ENCODE results near the gene LIFR. TPM values are rescaled to one million over a fixed set of nuclear protein-coding genes. Genes with fewer than 3 reads are reported as not detected.

LIFR gene
- total and polyA plus RNA-seq, 2 of the 4 experiments (the other 2 are of a cell fraction): 1.9 to 10.4 TPM

- intact Hi-C loops (cut with micrococcal nuclease) (no loop called here), dilution Hi-C loops (cut with HindIII; ENCODE audit: low sequenced_read_pairs, unreplicated experiment) (no loop called here), in situ Hi-C loops (cut with MboI; ENCODE audit: low sequenced_read_pairs) (no loop called here)
- Histone ChIP-seq H3K79me1 (ENCODE audit: low read depth in 1 of 2, low read length in 2 of 2) (no peaks in the 10 kb centered on the region), H3K9ac (ENCODE audit: low read depth, low read length) (no peak overlapping the region), H3K18ac (ENCODE audit: low read depth, low read length) (no peak overlapping the region), H3K23ac (ENCODE audit: low read depth, low read length) (no peak overlapping the region), H3K9me1 (ENCODE audit: insufficient read depth, low read length) (no peaks in the 10 kb centered on the region), H3K27me3 (ENCODE audit: control insufficient read depth, insufficient read depth, low read length) (peaks cover 29% of the 10 kb centered on the region), H2BK120ac (ENCODE audit: low read depth, low read length) (no peak overlapping the region), H2AFZ (replicated peaks; ENCODE audit: low read length, poor library complexity) (no peak overlapping the region), H3K4me2 (ENCODE audit: low read depth, low read length) (no peak overlapping the region), H2BK5ac (ENCODE audit: low read depth, low read length, poor library complexity, severe bottlenecking) (no peak overlapping the region), H3K4ac (ENCODE audit: low read depth, low read length) (no peak overlapping the region), H2BK20ac (ENCODE audit: low read depth, low read length) (no peak overlapping the region), H3K27ac (ENCODE audit: insufficient read depth, low read length) (no peak overlapping the region), H4K91ac (ENCODE audit: insufficient read depth, low read depth, low read length) (no peak overlapping the region), H3K4me1 (ENCODE audit: control insufficient read depth, insufficient read depth, low read length) (no peaks in the 10 kb centered on the region), H3K36me3 (ENCODE audit: control insufficient read depth, insufficient read depth, low read length) (no peaks in the 10 kb centered on the region), H3K4me3 (ENCODE audit: insufficient read depth, low read depth, low read length) (no peak overlapping the region), H4K8ac (ENCODE audit: low read depth in 2 of 2, low read length in 2 of 2) (no peak overlapping the region), H3K56ac (ENCODE audit: extremely low read depth, insufficient read depth, low read length) (no peak overlapping the region), H2AK9ac (replicated peaks; ENCODE audit: low read depth, low read length, poor library complexity) (no peak overlapping the region), H2BK15ac (ENCODE audit: low read depth, low read length) (no peak overlapping the region), H2AK5ac (ENCODE audit: low read depth, low read length) (no peak overlapping the region), H4K20me1 (ENCODE audit: insufficient read depth, low read length) (no peaks in the 10 kb centered on the region), H3K9me3 (ENCODE audit: control insufficient read depth, insufficient read depth, low read length) (no peaks in the 10 kb centered on the region), H3K14ac (replicated peaks; ENCODE audit: low read depth, low read length) (no peak overlapping the region), H4K5ac (ENCODE audit: low read depth, low read length) (no peak overlapping the region)
- ATAC-seq (ENCODE audit: low read depth) (no peak), DNase-seq (no peak)
- POLR2A ChIA-PET (ENCODE audit: unreplicated experiment): no interaction called here
- no CpG with 5 or more reads among the region's 2 CpGs for WGBS, 2 experiments (ENCODE audit: extremely low coverage in 2 of 2, insufficient read length in 1 of 2)
- TF ChIP-seq NFE2L2 (IDR thresholded peaks at IDR 0.05; ENCODE audit: low read depth, low read length) (no peak), RCOR1 (IDR thresholded peaks at IDR 0.05; ENCODE audit: insufficient replicate concordance, low read length) (no peak), CHD1 (IDR thresholded peaks at IDR 0.05; ENCODE audit: low read depth, low read length) (no peak), CEBPB (IDR thresholded peaks at IDR 0.05; ENCODE audit: low read depth, low read length) (no peak), ELK1 (IDR thresholded peaks at IDR 0.05; ENCODE audit: borderline replicate concordance, low read depth, low read length) (no peak), RAD21 (IDR thresholded peaks at IDR 0.05; ENCODE audit: low read length) (no peak), POLR2A (IDR thresholded peaks at IDR 0.05; ENCODE audit: low read depth, low read length) (no peak), MAZ (IDR thresholded peaks at IDR 0.05; ENCODE audit: borderline replicate concordance, low read depth, low read length) (no peak), CTCF (conservative IDR thresholded peaks at IDR 0.05; ENCODE audit: low read depth, low read length) (no peak), MXI1 (IDR thresholded peaks at IDR 0.05; ENCODE audit: borderline replicate concordance, low read depth, low read length) (no peak), USF2 (IDR thresholded peaks at IDR 0.05; ENCODE audit: low read depth, low read length) (no peak), RFX5 (IDR thresholded peaks at IDR 0.05; ENCODE audit: low read depth, low read length) (no peak), SMC3 (IDR thresholded peaks at IDR 0.05; ENCODE audit: low read depth, low read length) (no peak), BHLHE40 (IDR thresholded peaks at IDR 0.05; ENCODE audit: low read depth, low read length) (no peak), MAFK (IDR thresholded peaks at IDR 0.05; ENCODE audit: low read depth, low read length) (no peak), FOS (IDR thresholded peaks at IDR 0.05; ENCODE audit: low read depth, low read length) (no peak)
- CTCF ChIA-PET: interaction anchor here (0.6 to 0.9 kb wide), 3 partner anchors 22 to 176 kb away, joined by 3 to 4 read pairs (median 4); no protein-coding TSS in a partner anchor
- no TSS peak for BruUV-seq (replicated peaks)
These were observed 22.7 kb upstream of the LIFR start for GRCh38 chr5:38579105-38579504.
